DND-41 (cell line): Measurements from ENCODE around the gene ABCG2.

Experiments used
- EZH2 ChIP-seq: IDR thresholded peaks from 3 replicates; pipeline ENCODE4 v1.6.1; 2012; ENCODE audit warnings: borderline replicate concordance, low read depth, mild to moderate bottlenecking, moderate library complexity, low read length, inconsistent platforms; ENCODE audit not compliant: severe bottlenecking
- TF ChIP-seq, protein P1 (sequence below): IDR thresholded peaks from 2 replicates; pipeline ENCODE4 v1.5.1; 2012; ENCODE audit warnings: borderline replicate concordance, low read length, moderate library complexity, mild to moderate bottlenecking; ENCODE audit not compliant: poor library complexity, severe bottlenecking; ENCODE audit errors: extremely low read depth

DNA sequence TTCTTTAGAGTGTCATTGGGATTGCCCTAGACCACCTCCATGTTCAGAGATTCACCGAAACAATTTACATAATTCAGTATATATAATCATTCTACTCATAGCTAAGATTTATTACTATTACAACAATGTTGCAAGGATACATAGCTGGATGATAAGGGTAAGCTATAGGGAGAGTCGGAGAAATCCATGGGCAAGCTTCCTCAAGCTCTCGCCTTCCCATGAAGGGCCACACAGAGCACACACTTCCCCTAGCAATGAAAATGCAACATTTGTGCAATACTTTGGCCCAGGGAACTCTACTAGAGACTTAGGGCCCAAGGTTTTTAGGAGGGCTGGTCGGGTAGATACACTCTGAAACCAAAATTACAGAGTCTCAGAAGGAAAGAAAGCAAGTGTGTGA is 49.7 kb upstream of the ABCG2 start:
- TF ChIP-seq, protein P1, sequence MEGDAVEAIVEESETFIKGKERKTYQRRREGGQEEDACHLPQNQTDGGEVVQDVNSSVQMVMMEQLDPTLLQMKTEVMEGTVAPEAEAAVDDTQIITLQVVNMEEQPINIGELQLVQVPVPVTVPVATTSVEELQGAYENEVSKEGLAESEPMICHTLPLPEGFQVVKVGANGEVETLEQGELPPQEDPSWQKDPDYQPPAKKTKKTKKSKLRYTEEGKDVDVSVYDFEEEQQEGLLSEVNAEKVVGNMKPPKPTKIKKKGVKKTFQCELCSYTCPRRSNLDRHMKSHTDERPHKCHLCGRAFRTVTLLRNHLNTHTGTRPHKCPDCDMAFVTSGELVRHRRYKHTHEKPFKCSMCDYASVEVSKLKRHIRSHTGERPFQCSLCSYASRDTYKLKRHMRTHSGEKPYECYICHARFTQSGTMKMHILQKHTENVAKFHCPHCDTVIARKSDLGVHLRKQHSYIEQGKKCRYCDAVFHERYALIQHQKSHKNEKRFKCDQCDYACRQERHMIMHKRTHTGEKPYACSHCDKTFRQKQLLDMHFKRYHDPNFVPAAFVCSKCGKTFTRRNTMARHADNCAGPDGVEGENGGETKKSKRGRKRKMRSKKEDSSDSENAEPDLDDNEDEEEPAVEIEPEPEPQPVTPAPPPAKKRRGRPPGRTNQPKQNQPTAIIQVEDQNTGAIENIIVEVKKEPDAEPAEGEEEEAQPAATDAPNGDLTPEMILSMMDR = no peak
- TF ChIP-seq EZH2 = no peak
